Measurements from ENCODE around the gene TMEM201.

The TMEM201 gene

DNA sequence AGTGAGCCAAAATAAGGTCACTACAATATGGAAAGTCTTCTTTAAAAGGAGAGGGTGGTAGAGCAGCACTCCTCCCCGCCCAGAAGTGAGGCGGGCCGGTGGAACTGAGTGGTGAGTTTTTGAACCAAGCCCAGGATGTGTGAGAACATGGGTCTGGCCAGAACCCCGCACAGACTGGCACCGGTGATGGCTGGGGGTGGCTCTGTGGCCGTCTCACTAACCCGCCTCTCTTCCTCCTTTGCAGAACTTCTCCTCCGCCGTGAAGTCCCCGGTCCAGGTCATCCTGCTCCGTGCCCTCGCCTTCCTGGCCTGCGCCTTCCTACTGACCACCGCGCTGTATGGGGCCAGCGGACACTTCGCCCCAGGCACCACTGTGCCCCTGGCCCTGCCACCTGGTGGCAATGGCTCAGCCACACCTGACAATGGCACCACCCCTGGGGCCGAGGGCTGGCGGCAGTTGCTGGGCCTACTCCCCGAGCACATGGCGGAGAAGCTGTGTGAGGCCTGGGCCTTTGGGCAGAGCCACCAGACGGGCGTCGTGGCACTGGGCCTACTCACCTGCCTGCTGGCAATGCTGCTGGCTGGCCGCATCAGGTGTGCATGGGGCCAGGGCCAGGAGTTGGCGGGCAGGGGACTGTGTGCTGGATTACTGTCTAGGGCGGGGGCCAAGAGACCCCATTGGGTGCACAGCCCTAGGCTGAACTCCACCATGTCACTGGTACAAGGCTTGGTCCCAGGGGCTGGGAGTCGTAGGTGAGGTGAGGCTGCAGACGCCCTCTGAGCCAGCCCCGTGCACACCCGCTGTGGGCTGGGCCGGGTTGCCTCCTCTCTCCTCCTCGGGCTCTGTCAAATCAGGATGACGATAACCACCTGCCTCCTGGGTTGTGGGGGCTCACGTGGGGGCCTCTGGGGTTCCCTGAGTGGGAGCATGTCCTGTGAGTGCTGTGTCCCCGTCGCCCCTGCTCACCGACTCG is 12.4 kb downstream of the TMEM201 start:
- DNase-seq = no peak

DNA sequence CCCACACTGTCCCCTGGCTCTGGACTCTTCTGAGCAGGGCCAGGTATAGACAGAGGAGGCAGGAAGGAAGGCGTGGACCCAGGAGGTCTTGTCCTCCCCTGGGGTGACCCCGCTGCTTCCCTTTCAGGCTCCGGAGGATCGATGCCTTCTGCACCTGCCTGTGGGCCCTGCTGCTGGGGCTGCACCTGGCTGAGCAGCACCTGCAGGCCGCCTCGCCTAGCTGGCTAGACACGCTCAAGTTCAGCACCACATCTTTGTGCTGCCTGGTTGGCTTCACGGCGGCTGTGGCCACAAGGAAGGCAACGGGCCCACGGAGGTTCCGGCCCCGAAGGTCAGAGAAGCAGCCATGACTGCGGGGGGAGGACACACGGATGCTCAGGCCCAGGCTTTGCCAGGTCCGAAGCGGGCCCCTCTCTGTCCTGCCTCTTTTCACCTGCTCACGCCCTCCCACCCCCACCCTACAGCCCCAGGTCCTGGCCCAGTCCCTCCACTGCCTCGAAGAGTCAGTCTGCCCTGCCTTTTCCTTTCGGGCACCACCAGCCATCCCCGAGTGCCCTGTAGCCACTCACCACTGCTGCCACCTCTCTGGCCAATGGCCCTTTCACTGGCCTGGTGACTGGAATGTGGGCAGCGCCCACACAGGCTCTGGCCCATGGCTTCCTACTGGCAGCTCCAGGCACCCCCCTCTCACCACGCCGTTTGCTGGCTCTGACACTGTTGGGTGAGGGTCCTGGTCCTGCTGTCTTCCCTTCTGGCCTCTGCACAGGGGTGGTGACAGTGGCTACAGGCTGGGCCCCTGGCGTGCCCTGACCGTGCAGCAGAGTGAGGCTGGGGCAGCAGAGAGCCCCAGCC is 13.5 kb downstream of the TMEM201 start:
- no peak for DNase-seq

DNA sequence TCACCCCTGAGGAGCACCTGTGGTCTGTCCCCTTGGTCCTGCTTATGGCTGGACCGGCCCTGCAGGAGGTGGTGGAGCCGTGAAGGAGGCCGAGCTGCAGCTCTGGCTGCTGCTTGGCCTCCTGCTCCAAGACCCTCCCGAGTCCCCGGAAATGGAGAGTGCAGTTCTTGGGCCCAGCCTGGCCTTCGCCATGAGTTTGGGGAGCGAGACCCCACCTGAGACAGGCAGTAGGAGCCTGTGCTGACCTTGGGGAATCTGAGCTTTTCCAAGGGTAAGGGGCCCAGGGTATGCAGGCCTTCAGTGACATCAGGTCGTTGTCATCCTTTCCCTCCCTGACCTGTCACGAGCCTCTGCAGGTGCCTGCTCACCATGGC is 14.1 kb downstream of the TMEM201 start:
- DNase-seq = no peak

DNA sequence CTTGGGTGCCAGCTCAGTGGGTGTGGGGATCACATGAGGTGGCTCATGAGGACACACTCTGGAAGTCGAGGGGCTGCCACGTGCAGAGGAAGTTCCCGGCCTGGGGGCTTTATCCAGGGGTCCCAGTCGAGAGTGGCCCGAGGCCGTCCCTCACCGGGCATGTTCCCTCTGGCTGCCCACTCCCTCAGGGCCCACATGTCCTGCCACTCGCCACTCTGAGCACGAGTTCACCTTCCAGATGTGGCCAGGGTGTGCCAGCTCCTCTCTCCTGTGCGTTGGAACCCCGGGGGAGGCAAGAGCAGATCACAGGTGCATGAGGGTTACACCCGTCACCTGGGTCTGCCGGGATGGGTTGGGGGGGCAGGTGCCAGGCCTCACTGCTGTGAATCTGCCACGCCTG is 14.6 kb downstream of the TMEM201 start:
- DNase-seq = no peak

DNA sequence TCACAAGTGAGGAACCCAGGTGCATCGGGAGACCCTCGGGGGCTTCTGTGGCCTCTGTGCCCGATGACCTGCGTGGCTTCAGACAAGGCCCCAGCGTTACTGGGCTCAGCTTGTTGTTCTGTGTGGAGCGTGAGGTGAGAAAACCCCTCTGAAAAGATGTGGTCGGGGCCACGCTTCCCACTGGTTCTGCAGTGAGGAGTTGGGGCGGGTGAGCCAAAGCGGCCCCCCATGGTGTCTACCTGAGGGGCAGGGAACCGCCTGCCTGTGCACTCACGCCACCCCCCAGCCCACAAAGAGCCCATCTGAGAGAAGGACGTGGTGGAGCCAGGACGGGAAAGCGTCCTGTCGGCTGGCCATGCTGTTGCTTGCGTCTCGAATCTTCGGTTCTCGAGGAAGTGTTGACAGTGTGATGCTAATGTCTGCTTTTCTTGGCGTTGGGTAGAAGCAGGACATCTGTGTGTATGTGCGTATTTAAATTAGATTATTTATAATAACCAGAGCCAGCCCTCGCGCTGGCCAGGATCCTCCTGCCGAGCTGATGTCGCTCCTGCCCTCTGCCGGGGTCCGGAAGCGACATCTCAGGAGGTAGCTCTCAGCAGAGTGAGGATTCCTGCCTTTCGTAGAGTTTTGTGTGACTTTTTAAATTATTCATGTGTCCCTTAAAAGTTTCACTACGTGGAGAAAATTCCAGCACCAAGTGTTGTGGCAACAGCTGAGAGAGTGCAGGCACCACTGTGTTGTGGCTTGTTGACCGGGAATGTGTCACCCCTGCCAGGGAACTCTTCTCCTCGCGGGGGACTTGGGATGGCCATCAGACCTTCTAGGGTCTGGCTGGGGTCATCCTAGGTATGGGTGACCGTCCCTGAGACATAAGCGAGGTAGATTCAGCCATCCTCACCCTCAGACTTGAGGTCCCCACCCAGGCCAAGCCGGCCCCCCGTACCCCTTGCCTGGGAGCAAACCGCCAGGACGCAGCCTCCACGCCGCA is 15.3 kb downstream of the TMEM201 start:
- DNase-seq = no peak

DNA sequence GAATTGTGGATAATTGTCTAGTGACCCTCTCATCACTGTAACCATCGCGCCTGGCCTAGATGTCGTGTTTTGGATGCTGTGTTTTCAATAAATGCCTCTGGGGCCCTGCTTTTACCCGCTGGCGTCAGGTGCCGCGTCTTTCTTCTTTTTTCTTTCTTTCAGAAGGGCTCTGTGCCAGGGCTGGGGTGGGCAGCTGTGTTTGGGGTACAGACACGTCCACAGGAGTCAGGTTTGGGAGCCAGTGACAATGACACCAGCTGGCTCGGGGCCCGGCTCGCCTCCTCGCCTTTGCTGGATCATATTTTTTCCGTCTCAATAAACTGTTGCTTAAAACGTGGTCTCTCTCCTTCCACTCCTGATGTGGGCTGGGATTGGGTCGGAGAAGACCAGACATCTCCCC is 16.1 kb downstream of the TMEM201 start:
- no peak for DNase-seq

DNA sequence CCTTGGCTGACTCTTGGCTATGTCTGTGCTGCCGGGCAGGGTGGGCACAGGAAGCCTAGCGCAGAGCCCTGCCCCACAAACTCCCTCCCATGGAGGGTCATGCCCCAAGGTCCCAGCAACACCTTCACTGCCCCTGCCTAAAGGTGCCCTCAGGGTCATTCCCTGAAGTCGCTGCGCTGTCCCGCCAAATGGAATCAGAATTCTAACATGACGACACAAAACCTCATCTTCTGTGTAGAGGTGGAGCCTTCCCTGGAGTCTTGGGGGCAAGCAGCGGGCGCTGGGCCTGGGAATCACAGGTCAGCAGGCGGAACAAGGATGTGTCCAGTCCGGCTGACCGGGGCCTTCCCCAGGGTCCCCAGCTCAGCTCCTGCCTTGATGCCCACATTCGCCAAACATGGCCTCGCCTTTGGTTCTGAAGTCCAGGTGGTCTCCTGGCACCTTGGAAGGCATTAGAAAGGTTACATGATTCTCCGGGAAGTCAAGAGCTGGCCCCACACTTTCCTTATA is 17.3 kb downstream of the TMEM201 start:
- DNase-seq = no peak

DNA sequence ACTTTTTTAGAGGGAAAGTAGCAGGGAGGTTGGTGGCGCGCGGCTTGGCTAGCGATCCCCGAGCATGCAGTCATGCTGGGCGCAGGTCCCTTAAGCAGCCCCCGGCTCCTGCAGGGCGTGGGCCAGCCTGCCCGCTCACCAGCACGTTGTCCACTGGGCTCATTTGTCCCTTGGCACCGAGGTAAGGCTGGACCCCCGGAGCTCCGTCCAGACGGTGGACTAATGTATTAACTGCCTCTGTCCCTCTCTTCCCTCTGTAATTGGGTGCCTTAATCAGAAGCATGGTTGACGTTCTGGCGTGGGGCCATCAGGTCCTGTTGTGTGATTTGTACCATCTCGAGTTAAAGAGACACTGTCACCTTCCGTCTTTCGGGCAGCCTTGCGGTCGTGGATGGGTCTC is 17.7 kb downstream of the TMEM201 start:
- DNase-seq = no peak

DNA sequence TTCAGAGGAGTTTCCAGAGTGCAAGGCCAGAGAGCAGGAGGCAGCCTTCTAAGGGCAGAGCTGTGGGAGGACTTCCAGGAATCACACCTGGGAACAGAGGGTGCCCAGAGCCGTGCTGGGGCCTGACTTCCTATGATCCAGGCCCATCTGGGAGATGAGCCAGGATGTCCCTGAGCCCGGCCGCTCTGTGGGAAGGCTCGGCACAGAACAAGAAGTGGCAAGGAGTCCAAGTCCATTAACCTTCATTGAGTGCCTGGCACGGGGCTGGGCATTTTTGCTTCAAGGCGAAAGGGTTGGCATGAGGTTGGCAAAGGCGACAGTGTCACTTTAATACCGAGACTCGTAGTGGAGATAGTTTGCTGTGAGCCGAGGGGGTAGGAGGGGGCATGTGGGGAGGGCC is 18.2 kb downstream of the TMEM201 start:
- no peak for DNase-seq

DNA sequence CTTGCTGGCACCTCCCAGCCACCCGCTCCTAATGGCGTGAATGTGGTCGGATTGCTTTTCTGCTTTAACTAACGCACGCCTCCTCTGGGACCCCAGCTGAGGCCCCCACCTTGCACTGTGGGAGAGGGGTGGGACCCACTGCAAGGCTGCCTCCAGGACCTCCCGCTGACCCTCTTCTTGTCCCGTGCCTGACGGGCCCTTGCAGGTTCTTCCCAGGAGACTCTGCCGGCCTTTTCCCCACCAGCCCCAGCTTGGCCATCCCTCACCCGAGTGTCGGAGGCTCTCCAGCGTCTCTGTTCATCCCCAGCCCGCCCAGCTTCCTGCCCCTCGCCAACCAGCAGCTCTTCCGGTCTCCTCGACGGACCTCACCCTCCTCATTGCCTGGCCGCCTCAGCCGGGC is 18.6 kb downstream of the TMEM201 start:
- no peak for DNase-seq

DNA sequence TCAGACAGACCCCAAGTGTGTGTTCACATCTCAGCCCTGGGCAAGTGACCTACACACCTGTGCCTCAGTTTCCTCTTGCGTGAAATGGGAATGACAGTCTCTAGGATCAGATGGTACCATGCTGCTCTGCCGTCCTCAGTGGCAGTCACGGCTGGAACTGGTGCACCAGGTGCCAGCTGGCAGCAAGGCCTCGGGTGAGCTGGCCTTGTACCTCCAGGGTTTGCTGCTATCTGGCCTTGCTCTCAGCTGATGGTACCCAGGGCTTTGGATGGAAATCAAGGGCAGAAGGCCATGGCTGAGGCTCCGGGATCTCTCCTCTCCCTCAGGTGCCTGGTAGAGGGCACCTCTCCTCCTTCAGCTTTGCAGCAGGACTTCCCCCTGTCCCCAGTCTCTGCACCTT is 21.3 kb downstream of the TMEM201 start:
- DNase-seq = no peak

DNA sequence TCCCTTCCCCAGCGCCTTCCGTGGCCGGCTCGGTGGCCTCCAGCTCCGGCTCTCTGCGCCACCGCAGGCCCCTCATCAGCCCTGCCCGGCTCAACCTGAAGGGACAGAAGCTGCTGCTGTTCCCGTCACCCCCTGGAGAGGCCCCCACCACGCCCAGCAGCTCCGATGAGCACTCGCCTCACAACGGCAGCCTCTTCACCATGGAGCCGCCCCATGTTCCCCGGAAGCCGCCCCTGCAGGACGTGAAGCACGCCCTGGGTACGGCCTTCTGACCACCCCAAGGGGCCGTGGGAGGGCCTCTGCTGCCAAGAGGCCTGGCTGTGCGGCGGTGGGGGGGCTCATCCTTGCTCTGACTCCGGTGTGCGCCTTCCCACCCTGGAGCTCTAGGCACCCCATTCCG is 21.8 kb downstream of the TMEM201 start:
- no peak for DNase-seq

DNA sequence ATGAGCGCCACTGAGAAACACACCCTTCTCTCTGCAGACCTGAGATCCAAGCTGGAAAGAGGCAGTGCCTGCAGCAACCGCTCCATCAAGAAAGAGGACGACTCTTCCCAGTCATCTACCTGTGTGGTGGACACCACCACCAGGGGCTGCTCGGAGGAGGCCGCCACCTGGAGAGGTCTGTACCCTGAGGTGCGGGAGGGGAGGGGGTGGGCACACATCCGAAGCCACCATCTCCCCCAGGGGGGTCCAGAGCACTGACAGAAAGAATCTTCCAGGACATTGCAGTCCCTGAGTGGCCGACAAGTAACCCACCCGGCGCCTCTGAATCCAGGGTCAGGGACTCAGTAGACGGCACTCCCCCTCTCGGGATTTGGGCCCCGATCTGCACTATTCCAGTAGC is 23.0 kb downstream of the TMEM201 start:
- DNase-seq = no peak

DNA sequence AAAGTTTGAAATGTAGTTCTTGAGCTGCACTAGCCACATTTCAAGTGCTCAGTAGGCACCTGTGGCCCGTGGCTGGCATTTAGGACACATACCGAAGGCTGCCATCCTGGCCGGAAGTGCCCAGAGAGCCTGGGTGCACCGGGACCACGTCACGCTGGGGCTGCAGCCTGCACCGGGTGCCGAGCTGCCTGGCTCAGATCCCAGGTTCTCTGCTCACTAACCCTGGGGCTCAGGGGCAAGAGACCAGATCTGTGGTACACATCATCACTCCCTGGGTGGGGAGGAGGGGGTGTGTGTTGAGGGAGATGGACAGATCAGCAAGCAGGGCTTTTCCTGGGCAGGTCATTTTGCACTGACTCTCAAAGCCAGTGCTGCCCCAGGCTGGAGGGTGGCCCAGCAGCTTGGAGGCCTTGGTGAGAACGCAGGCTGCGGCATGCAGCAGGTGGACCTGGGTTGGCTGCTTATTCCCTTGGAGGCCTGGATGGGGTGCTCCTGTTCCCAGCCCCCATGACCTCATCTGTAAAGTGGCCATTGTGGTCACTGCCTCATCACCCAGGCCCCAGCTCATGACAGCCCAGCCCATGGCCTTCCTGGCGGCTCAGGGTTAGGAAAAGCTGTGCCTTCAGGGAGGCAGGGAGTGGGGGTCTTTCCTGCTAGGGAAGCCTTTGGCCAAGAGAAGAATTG is 23.6 kb downstream of the TMEM201 start:
- no peak for DNase-seq

DNA sequence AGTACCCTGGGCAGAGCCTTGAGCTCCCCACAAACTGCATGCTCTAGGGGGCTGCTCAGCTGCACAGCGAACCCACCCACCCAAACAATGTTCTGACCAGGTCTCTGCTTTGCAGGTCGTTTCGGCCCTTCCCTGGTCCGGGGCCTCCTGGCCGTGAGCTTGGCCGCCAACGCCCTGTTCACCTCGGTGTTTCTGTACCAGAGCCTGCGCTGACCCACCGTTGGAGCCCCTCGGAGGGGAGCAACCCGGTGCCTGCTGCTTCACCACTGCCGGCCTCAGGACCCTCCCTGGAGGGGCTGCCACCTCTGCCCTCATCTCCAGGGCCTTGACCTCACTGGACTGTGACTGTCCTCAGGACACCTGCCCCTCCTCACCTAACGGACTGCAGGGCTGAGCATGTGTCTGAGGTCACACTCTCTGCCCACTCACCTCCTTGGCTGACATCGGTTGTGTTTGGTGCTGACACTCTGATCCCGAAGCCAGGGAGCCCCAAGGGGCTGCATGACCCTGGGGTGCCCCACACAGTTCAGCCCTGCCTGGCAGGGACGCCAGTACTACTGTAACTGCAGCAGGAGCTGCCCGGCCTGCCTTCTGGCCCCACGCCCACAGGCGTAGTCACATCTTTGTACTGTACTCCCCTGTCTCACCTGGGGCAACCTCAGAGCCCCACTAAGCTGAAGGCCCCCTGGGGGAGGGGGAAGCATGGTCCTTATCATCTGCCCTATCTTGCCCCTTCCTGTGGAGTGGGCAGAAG is 24.3 kb downstream of the TMEM201 start:
- no peak for DNase-seq

DNA sequence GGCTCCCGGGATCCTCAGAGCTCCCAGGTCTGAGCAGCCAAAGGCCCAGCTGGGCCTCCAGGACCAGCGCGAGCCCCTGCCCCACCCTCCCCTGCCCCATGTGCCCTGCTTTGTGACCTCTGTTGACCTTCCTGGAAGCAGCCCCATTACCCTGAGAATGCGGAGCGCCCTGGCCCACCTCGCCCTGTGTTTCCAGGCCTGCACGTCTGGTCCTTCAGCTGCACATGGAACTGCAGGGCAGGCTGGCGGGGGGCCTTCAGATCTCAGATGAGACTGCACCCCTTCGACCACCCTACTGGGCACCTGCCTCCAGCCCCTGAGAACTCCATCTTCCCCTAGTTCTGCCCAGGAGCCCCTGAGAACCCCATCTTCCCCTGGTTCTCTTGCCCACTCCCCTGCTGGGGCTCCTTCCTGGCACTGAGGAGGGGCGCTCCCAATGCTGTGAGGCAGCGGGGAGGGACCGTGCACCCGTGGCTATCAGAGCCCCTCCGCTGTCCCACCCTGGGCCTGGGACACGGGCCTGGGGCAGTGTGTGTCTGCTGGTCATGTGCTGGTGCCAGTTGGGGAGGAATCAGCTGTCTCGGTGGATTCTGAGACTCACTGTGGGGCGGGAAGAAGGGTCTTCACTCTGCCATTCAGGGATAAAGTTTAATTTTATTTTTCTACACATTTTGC is 25.1 kb downstream of the TMEM201 start:
- no peak for DNase-seq

DNA sequence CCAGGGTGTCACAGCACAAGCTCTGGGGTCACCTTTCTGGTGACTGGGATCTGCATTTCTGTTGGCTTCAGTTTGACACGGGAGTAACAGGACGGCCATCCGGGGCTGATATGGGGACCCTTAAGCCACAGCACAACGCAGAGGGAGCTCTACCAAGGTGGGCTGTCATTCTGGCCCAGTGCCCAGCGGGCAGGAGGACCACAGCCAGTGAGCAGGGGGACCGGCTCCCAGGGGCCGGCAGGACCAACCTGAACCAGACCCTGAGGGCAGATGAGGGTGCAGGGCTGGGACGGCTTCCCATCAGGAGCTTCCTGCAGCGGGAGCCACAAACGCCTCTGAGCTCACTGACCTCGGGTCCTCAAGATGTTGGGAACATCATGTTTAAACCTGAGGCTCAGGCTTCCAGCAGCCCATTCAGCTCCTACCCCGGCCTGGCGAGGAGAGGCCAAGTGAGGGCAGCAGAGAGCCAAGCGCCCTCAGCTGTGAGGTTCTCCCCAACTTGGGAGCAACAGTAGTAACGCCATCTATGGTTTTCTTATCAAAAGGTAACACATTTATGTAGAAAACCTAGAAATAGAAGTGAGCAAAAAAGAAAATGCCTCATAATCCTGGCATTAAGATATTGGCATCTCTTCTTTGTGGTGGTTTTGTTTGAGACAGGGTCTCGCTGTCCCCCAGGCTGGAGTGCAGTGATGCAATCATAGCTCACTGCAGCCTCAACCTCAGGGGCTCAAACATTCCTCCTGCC is 26.8 kb downstream of the TMEM201 start:
- peak; percentile 52 to 60 for DNase-seq

DNA sequence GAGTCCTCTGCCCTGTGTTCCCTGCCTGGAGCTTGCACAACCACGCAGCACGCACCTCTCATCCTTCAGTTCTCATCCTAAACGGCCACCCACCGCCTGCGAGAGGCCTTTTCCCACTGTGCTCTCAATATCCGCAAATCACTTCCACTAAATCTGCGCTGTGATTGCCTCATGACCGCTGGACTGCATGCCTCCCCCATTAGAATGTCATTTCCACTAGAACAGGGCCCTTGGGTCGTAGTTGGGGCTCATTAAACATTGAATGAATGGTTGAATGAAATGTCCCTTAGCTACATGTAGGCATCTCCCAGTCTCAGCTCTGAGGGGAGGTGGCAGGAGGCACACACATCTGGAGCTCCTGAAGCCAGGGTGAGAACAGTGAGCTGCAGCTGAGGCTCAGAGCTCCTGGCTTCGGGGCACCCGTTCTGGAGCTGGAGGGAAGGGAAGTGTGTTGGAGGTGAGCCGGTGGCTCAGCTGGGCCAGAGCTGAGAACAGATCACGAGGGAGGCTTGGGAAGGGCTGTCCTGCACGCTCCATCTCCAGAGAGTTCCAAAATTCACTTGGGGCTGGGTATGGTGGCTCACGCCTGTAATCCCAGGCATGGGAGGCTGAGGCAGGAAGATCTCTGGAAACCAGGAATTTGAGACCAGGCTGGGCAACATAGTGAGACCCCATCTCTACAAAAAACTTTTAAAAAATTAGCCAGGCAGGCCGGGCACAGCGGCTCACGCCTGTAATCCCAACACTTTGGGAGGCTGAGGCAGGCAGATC is 30.4 kb downstream of the TMEM201 start:
- no peak for DNase-seq

DNA sequence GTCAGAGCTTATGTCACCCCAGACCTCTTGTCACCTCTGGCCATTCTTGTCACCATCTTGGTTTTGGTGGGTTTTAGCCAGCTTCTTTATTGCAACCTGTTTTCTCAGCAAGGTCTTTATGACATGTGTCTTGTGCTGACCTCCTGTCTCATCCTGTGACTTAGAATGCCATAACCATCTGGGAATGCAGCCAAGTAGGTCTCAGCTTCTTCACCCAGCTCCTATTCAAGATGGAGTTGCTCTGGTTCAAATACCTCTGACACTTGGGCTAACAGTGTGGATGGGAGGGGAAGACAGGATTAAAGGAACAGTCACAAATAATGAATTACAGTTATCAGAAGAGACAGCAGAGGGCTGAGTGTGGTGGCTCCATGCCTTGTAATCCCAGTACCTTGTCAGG is 32.3 kb downstream of the TMEM201 start:
- DNase-seq = no peak
